PC-9 (cell line): ENCODE measurements around the gene B4GALT6. TPM values are rescaled to one million over a fixed set of nuclear protein-coding genes. Genes with fewer than 3 reads are reported as not detected.

Source experiments
- BruUV-seq: library from RNA; stranded (reverse); fragments of 400-500 nt; replicated peaks from 2 replicates; lab custom pipeline; 2021; lab: Mats Ljungman, UMichigan
- CTCF ChIA-PET: fragments of 300-600 bp; sonication (Branson Sonifier 250); formaldehyde crosslinking; loops from one replicate; lab custom pipeline; 2022; ENCODE audit warnings: antibody characterized with exemption; lab: Charles Lee
- POLR2A ChIA-PET: fragments of 300-600 bp; sonication (Branson Sonifier 250); formaldehyde crosslinking; loops from one replicate; lab custom pipeline; 2022; ENCODE audit warnings: antibody characterized with exemption; ENCODE audit not compliant: unreplicated experiment; lab: Charles Lee
- DNase-seq, 2 experiments: peaks; one replicate each; pipeline versions ENCODE4 v3.0.0 to v3.0.0-alpha.2; 2015 to 2022; ENCODE audit warnings: mixed read lengths in 1 of 2
- H2AFZ ChIP-seq: fragments of 200-600 bp; sonication (generic); 2 replicates; pipeline ENCODE4 v1.8.1; 2017; ENCODE audit warnings: antibody characterized with exemption
- H3F3A ChIP-seq: fragments of 200-600 bp; sonication (generic); 2 replicates; pipeline ENCODE4 v1.8.1; 2017; ENCODE audit warnings: antibody characterized with exemption, mild to moderate bottlenecking, low read depth; ENCODE audit not compliant: insufficient read depth
- H3K27ac ChIP-seq: fragments of 200-600 bp; sonication (generic); 2 replicates; pipeline ENCODE4 v1.6.1; 2016; ENCODE audit warnings: mixed run types
- H3K27me3 ChIP-seq: fragments of 200-600 bp; sonication (generic); 2 replicates; pipeline ENCODE4 v1.6.1; 2016; ENCODE audit warnings: low read depth, mixed run types; ENCODE audit not compliant: insufficient read depth
- H3K36me3 ChIP-seq: fragments of 200-600 bp; sonication (generic); 2 replicates; pipeline ENCODE4 v1.6.1; 2016; ENCODE audit warnings: low read depth, mixed run types
- H3K4me1 ChIP-seq: fragments of 200-600 bp; sonication (generic); replicated peaks from 2 replicates; pipeline ENCODE4 v1.6.1; 2016; ENCODE audit warnings: mixed run types; ENCODE audit not compliant: insufficient read depth
- H3K4me2 ChIP-seq: fragments of 200-600 bp; sonication (generic); 2 replicates; pipeline ENCODE4 v1.6.1; 2017; ENCODE audit warnings: mixed run types
- H3K4me3 ChIP-seq: fragments of 200-600 bp; sonication (generic); 2 replicates; pipeline ENCODE4 v1.6.1; 2016; ENCODE audit warnings: mixed run types
- H3K79me2 ChIP-seq: fragments of 200-600 bp; sonication (generic); 2 replicates; pipeline ENCODE4 v1.6.1; 2017; ENCODE audit warnings: low read depth, mixed run types
- H3K9me2 ChIP-seq: fragments of 200-600 bp; sonication (generic); 2 replicates; pipeline ENCODE4 v1.8.1; 2017; ENCODE audit warnings: mild to moderate bottlenecking; ENCODE audit not compliant: insufficient read depth
- H3K9me3 ChIP-seq: fragments of 200-600 bp; sonication (generic); 2 replicates; pipeline ENCODE4 v1.8.1; 2016; ENCODE audit warnings: low read depth; ENCODE audit not compliant: insufficient read depth
- H4K20me1 ChIP-seq: fragments of 200-600 bp; sonication (generic); 2 replicates; pipeline ENCODE4 v1.8.1; 2017; ENCODE audit not compliant: insufficient read depth
- EZH2 ChIP-seq: fragments of 200-600 bp; sonication (generic); IDR thresholded peaks from 2 replicates; pipeline ENCODE4 v1.8.0; 2017; ENCODE audit warnings: antibody characterized with exemption, low read depth
- intact Hi-C: fragments of 100-400 bp; cut with micrococcal nuclease; formaldehyde crosslinking; loops from one replicate; pipeline ENCODE4 v1.10.0; 2022; ENCODE audit not compliant: unreplicated experiment
- total RNA-seq: library from RNA; stranded (reverse); gene quantifications from 2 replicates; pipeline ENCODE4 v1.2.3, GENCODE V29; 2021
- TF ChIP-seq, protein P1 (sequence below): fragments of 200-600 bp; sonication (generic); conservative IDR thresholded peaks from 2 replicates; pipeline ENCODE4 v1.6.1; 2017; ENCODE audit warnings: mixed run types, antibody characterized with exemption, mild to moderate bottlenecking, moderate library complexity

The B4GALT6 gene
- total RNA-seq, 1 experiment from 2014 or later = 5.3 TPM

DNA sequence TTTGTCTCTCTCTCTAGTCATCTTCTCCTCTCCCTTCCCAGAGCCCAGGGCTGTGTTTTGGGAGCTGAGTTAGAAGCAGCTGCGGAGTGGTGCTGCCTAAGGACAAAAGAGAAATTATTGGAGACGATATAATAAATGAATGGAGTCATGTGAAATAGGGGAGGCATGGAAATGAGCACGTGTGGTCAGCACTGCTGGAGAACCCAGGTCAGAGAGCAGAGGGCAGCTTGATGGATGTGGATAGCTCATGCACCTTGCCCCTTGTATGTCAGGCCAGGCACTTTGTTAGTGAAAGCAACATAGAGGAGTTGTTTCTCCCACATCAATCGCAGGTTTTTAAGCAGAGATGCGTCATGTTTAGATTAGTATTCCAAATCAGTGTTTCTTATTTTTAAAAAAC lies 77.0 kb downstream of the B4GALT6 start:
- POLR2A ChIA-PET = no interaction called here

DNA sequence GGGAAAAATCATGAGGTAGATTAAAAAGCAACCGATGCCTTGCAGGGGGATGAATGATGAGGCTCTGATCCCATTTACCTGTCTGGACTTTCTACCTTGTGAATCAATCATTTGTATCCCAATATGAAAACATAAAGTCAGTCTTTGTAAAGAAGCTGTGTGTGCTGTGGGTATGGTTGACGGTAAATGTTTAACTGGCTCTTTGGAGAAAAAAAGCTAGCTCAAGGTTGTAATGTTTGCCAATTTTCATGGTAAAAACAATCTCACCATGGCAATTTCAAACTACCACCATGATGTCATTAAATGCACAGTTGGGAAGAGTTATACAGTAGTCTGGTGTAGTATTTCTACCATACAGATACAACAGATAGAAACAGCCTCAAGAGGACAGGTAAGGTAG lies 78.1 kb downstream of the B4GALT6 start:
- H3K9me2 ChIP-seq = no peaks in the 10 kb centered on the region
- intact Hi-C loops = no loop called here
- POLR2A ChIA-PET = no interaction called here
- no peaks in the 10 kb centered on the region for H3K27me3 ChIP-seq
- no peaks in the 10 kb centered on the region for H3K79me2 ChIP-seq
- H3F3A ChIP-seq = no peaks in the 10 kb centered on the region
- H3K27ac ChIP-seq = no peak overlapping the region
- CTCF ChIA-PET = no interaction called here
- no peak overlapping the region for H3K4me2 ChIP-seq
- H3K4me3 ChIP-seq = no peak overlapping the region
- H4K20me1 ChIP-seq = no peaks in the 10 kb centered on the region
- BruUV-seq = no TSS peak
- no peaks in the 10 kb centered on the region for H3K36me3 ChIP-seq
- no peak for TF ChIP-seq EZH2
- TF ChIP-seq, protein P1, sequence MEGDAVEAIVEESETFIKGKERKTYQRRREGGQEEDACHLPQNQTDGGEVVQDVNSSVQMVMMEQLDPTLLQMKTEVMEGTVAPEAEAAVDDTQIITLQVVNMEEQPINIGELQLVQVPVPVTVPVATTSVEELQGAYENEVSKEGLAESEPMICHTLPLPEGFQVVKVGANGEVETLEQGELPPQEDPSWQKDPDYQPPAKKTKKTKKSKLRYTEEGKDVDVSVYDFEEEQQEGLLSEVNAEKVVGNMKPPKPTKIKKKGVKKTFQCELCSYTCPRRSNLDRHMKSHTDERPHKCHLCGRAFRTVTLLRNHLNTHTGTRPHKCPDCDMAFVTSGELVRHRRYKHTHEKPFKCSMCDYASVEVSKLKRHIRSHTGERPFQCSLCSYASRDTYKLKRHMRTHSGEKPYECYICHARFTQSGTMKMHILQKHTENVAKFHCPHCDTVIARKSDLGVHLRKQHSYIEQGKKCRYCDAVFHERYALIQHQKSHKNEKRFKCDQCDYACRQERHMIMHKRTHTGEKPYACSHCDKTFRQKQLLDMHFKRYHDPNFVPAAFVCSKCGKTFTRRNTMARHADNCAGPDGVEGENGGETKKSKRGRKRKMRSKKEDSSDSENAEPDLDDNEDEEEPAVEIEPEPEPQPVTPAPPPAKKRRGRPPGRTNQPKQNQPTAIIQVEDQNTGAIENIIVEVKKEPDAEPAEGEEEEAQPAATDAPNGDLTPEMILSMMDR = no peak
- H2AFZ ChIP-seq = no peak overlapping the region
- DNase-seq = no peak
- no peaks in the 10 kb centered on the region for H3K9me3 ChIP-seq
- no peaks in the 10 kb centered on the region for H3K4me1 ChIP-seq

More for the DNA sequence above, 77.0 kb downstream of the B4GALT6 start:
- CTCF ChIA-PET = no interaction called here
- H3K79me2 ChIP-seq = no peaks in the 10 kb centered on the region
- no peaks in the 10 kb centered on the region for H3K9me3 ChIP-seq
- no peaks in the 10 kb centered on the region for H3K36me3 ChIP-seq
- no peak overlapping the region for H3K4me2 ChIP-seq
- H3K4me1 ChIP-seq = no peaks in the 10 kb centered on the region
- H4K20me1 ChIP-seq = no peaks in the 10 kb centered on the region
- H3K27me3 ChIP-seq = no peaks in the 10 kb centered on the region
- BruUV-seq = no TSS peak
- no peak for DNase-seq
- no peaks in the 10 kb centered on the region for H3K9me2 ChIP-seq
- H3K27ac ChIP-seq = no peak overlapping the region
- intact Hi-C loops = no loop called here
- TF ChIP-seq, protein P1 = no peak
- no peak for TF ChIP-seq EZH2
- H3F3A ChIP-seq = no peaks in the 10 kb centered on the region
- H3K4me3 ChIP-seq = no peak overlapping the region
- H2AFZ ChIP-seq = no peak overlapping the region

DNA sequence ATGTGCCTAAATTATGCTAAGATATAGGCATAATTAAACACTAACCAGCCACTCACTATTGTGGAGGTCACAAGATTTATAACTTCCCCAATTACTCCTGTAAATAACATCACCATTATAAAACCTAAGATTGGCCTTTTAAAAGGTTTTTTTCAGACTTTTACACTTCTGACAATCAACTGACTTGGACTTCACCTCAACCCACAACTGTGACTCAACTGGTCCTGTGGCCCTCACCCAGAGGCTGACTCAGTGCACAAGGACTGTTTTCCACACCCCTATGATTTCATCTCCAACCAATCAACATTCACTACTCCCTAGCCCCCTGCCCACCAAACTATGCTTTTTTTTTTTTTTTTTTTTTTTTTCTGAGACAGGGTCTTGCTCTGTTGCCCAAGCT lies 81.1 kb downstream of the B4GALT6 start:
- ChIA-PET CTCF (no interaction called here), POLR2A (no interaction called here)
- no peak overlapping the region for H3K27ac ChIP-seq
- H3K9me2 ChIP-seq = no peaks in the 10 kb centered on the region
- H3K79me2 ChIP-seq = no peaks in the 10 kb centered on the region
- H3K4me2 ChIP-seq = no peak overlapping the region
- no peak overlapping the region for H2AFZ ChIP-seq
- no peak for DNase-seq
- no peaks in the 10 kb centered on the region for H3K27me3 ChIP-seq
- no peaks in the 10 kb centered on the region for H3K4me1 ChIP-seq
- H3F3A ChIP-seq = no peaks in the 10 kb centered on the region
- no peaks in the 10 kb centered on the region for H4K20me1 ChIP-seq
- H3K9me3 ChIP-seq = no peaks in the 10 kb centered on the region
- TF ChIP-seq EZH2 = no peak
- TF ChIP-seq, protein P1 = no peak
- H3K4me3 ChIP-seq = no peak overlapping the region
- BruUV-seq = no TSS peak
- intact Hi-C loops = no loop called here
- no peaks in the 10 kb centered on the region for H3K36me3 ChIP-seq
